ENCODE results near the gene ACTL7B. TPM values are rescaled to one million over a fixed set of nuclear protein-coding genes. Genes with fewer than 3 reads are reported as not detected.

Gene ACTL7B
- total RNA-seq, 2 donors from 2014 or later = not detected

GRCh38 chr9:108855529-108855886 is 278 bp downstream of the ACTL7B start:
- H3K9me3 ChIP-seq = no peaks in the 10 kb centered on the region
- H3K27me3 ChIP-seq (replicated peaks; ENCODE audit: insufficient read depth) = no peaks in the 10 kb centered on the region
- H3K27ac ChIP-seq = no peak overlapping the region
- no peaks in the 10 kb centered on the region for H3K4me1 ChIP-seq (ENCODE audit: control insufficient read depth in 1 of 2, low read depth in 2 of 2)
- TF ChIP-seq CTCF (IDR thresholded peaks at IDR 0.05) = no peak
- no peak for ATAC-seq (ENCODE audit: insufficient number of reproducible peaks, low FRiP score, low read depth)
- H3K36me3 ChIP-seq = no peaks in the 10 kb centered on the region
- H3K4me3 ChIP-seq = no peak overlapping the region
- DNase-seq (ENCODE audit: low spot score) = no peak

- ATAC-seq (ENCODE audit: insufficient number of reproducible peaks, low FRiP score, low read depth) (no peak), DNase-seq (ENCODE audit: low spot score) (no peak)
- Histone ChIP-seq H3K27me3 (replicated peaks; ENCODE audit: insufficient read depth) (no peaks in the 10 kb centered on the region), H3K36me3 (no peaks in the 10 kb centered on the region), H3K4me1 (ENCODE audit: control insufficient read depth in 1 of 2, low read depth in 2 of 2) (no peaks in the 10 kb centered on the region), H3K4me3 (no peak overlapping the region), H3K9me3 (no peaks in the 10 kb centered on the region), H3K27ac (no peak overlapping the region)
- no peak for TF ChIP-seq CTCF (IDR thresholded peaks at IDR 0.05)
Measured at GRCh38 chr9:108854641-108855528, 901 bp downstream of the ACTL7B start.

DNA sequence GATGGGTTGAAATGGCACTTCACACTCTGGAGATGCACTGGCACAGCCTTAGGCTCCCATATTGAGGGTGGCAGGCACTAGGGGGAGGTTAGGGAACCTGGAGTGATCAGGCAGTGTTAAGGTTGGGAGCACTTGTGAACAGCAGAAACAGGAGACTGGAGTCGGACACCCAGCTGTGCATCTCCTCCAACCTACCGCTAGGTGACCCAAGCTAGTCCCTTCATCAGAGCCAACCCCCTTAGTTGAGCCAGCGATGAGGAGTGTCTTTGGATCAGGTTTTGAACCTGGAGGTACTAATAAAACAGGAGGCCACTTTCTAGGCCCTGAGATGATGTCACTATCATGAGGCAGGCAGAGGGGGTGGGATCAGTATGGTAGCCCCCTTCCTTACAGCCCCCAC is 1.7 kb downstream of the ACTL7B start:
- Histone ChIP-seq H3K36me3 (no peaks in the 10 kb centered on the region), H3K4me1 (ENCODE audit: control insufficient read depth in 1 of 2, low read depth in 2 of 2) (no peaks in the 10 kb centered on the region), H3K27ac (no peak overlapping the region), H3K9me3 (no peaks in the 10 kb centered on the region), H3K27me3 (replicated peaks; ENCODE audit: insufficient read depth) (no peaks in the 10 kb centered on the region), H3K4me3 (no peak overlapping the region)
- DNase-seq (ENCODE audit: low spot score) = no peak
- ATAC-seq (ENCODE audit: insufficient number of reproducible peaks, low FRiP score, low read depth) = no peak
- TF ChIP-seq CTCF (IDR thresholded peaks at IDR 0.05) = no peak

GRCh38 chr9:108852079-108852478 is 3.7 kb downstream of the ACTL7B start:
- DNase-seq (ENCODE audit: low spot score) (no peak), ATAC-seq (ENCODE audit: insufficient number of reproducible peaks, low FRiP score, low read depth) (no peak)
- no peaks in the 10 kb centered on the region for H3K27me3 ChIP-seq (replicated peaks; ENCODE audit: insufficient read depth)
- H3K4me1 ChIP-seq (ENCODE audit: control insufficient read depth in 1 of 2, low read depth in 2 of 2) = no peaks in the 10 kb centered on the region
- TF ChIP-seq CTCF (IDR thresholded peaks at IDR 0.05) = no peak
- H3K4me3 ChIP-seq = no peak overlapping the region
- H3K27ac ChIP-seq = no peak overlapping the region
- H3K36me3 ChIP-seq = no peaks in the 10 kb centered on the region
- no peaks in the 10 kb centered on the region for H3K9me3 ChIP-seq

GRCh38 chr9:108851138-108851537 is 4.6 kb downstream of the ACTL7B start:
- Histone ChIP-seq H3K36me3 (no peaks in the 10 kb centered on the region), H3K27ac (no peak overlapping the region), H3K4me1 (ENCODE audit: control insufficient read depth in 1 of 2, low read depth in 2 of 2) (no peaks in the 10 kb centered on the region), H3K9me3 (no peaks in the 10 kb centered on the region), H3K4me3 (no peak overlapping the region), H3K27me3 (replicated peaks; ENCODE audit: insufficient read depth) (no peaks in the 10 kb centered on the region)
- ATAC-seq (ENCODE audit: insufficient number of reproducible peaks, low FRiP score, low read depth) (no peak), DNase-seq (ENCODE audit: low spot score) (no peak)
- no peak for TF ChIP-seq CTCF (IDR thresholded peaks at IDR 0.05)
